ENCODE measurements around the gene C11orf68.

Gene C11orf68

GRCh38 chr11:65947603-65948125 is 28.8 kb upstream of the C11orf68 start:
- H3K4me3 ChIP-seq (ENCODE audit: low read depth, low read length): no peak overlapping the region
- TF ChIP-seq CTCF (IDR thresholded peaks at IDR 0.05; ENCODE audit: low read depth, low read length, missing control alignments): no peak
- DNase-seq (ENCODE audit: low read depth): no peak

DNA sequence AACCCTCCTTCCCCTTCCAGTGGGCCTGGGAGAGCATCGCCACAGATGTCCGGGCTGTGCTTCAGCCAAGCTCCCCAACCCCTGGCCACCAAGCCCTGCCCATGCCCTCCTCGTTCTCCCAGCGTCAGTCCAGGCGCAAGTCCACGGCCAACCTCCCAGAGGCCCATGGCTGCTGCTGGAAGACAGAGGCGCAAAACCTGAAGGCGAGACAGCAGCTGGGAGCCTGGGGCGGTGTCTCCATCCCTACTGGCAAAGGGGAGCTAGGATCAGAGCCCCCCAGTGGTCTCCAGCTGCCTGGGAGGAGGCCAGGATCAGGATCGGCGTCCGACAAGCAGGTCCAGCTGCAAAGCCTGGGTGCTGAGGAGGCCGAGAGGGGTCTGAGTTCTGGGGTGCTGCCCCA is 28.3 kb upstream of the C11orf68 start:
- no peak for DNase-seq (ENCODE audit: low read depth)
- no peak overlapping the region for H3K4me3 ChIP-seq (ENCODE audit: low read depth, low read length)
- TF ChIP-seq CTCF (IDR thresholded peaks at IDR 0.05; ENCODE audit: low read depth, low read length, missing control alignments): no peak

GRCh38 chr11:65946655-65947054 is 27.8 kb upstream of the C11orf68 start:
- no peak for DNase-seq (ENCODE audit: low read depth)
- no peak for TF ChIP-seq CTCF (IDR thresholded peaks at IDR 0.05; ENCODE audit: low read depth, low read length, missing control alignments)
- H3K4me3 ChIP-seq (ENCODE audit: low read depth, low read length): no peak overlapping the region

DNA sequence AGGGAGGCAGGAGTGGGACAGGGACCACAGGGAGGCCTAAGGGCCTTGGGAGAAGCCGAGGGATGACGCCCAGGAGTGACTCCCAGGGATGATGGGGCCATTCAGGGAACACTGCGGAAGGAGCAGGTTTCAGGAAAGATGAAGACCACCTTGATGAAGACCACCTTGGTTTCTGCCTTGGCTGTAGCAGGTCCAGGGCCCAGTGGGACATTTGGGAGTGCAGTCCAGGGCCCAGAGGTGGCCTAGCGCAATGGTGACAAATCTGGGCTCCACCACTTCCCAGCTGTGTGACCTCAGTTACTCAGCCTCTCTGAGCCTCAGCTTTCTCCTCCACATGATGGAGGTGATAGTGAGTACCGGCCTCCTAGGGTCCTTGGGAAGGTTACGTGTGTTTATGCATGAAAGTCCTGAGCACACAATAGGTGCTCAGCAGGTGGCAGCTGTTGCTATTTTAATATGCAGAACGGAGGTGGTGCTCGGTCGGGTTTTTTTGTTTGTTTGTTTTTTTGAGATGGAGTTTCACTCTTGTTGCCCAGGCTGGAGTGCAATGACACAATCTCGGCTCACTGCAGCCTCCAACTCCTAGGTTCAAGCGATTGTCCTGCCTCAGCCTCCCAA is 27.2 kb upstream of the C11orf68 start:
- no peak overlapping the region for H3K4me3 ChIP-seq (ENCODE audit: low read depth, low read length)
- no peak for DNase-seq (ENCODE audit: low read depth)
- no peak for TF ChIP-seq CTCF (IDR thresholded peaks at IDR 0.05; ENCODE audit: low read depth, low read length, missing control alignments)

- H3K4me3 ChIP-seq (ENCODE audit: low read depth, low read length): no peak within 1 kb of the TSS
- no peak for TF ChIP-seq CTCF (IDR thresholded peaks at IDR 0.05; ENCODE audit: low read depth, low read length, missing control alignments)
- DNase-seq (ENCODE audit: low read depth): no peak
Observed at GRCh38 chr11:65945430-65945911, 26.6 kb upstream of the C11orf68 start, which contains the start of gene TSGA10IP. TSS of gene TSGA10IP (plus strand) at chr11:65945480. CDS start at chr11:65945676, 196 bp downstream.

- DNase-seq (ENCODE audit: low read depth): no peak
- no peak overlapping the region for H3K4me3 ChIP-seq (ENCODE audit: low read depth, low read length)
- no peak for TF ChIP-seq CTCF (IDR thresholded peaks at IDR 0.05; ENCODE audit: low read depth, low read length, missing control alignments)
Observed at GRCh38 chr11:65944767-65945166, 25.9 kb upstream of the C11orf68 start.

- H3K4me3 ChIP-seq (ENCODE audit: low read depth, low read length): no peak overlapping the region
- no peak for DNase-seq (ENCODE audit: low read depth)
- no peak for TF ChIP-seq CTCF (IDR thresholded peaks at IDR 0.05; ENCODE audit: low read depth, low read length, missing control alignments)
Observed at GRCh38 chr11:65944191-65944590, 25.3 kb upstream of the C11orf68 start.
